WTC11 (cell line): ENCODE data around the gene RGS6.

ENCODE experiments used
- CREM ChIP-seq: sonication (generic); formaldehyde crosslinking; IDR thresholded peaks from 2 replicates; pipeline ENCODE4 v1.8.1; 2022; ENCODE audit warnings: mild to moderate bottlenecking, missing genetic modification reagents, moderate library complexity
- E2F1 ChIP-seq: sonication (generic); formaldehyde crosslinking; IDR thresholded peaks from 2 replicates; pipeline ENCODE4 v1.8.0; 2022; ENCODE audit warnings: mild to moderate bottlenecking, missing genetic modification reagents
- E2F4 ChIP-seq: sonication (generic); formaldehyde crosslinking; IDR thresholded peaks from 2 replicates; pipeline ENCODE4 v1.8.1; 2022; ENCODE audit warnings: low read depth, mild to moderate bottlenecking, moderate library complexity, missing genetic modification reagents, borderline replicate concordance
- FOXJ3 ChIP-seq: sonication (generic); formaldehyde crosslinking; IDR thresholded peaks from 2 replicates; pipeline ENCODE4 v1.9.0; 2021; ENCODE audit warnings: missing genetic modification reagents, mild to moderate bottlenecking, borderline replicate concordance
- JUN ChIP-seq: sonication (generic); formaldehyde crosslinking; IDR thresholded peaks from 2 replicates; pipeline ENCODE4 v1.8.0; 2023; ENCODE audit warnings: mild to moderate bottlenecking, missing genetic modification reagents
- MXD4 ChIP-seq: fragments of 250-450 bp; sonication (Bioruptor Pico); IDR thresholded peaks from 2 replicates; pipeline ENCODE4 v1.8.0; 2021; ENCODE audit warnings: mild to moderate bottlenecking, moderate library complexity, borderline replicate concordance
- NR3C1 ChIP-seq: sonication (generic); formaldehyde crosslinking; conservative IDR thresholded peaks from 2 replicates; pipeline ENCODE4 v1.8.1; 2023; ENCODE audit warnings: low read depth, mild to moderate bottlenecking, missing genetic modification reagents
- PRDM15 ChIP-seq: sonication (generic); formaldehyde crosslinking; IDR thresholded peaks from 2 replicates; pipeline ENCODE4 v1.8.0; 2022; ENCODE audit warnings: missing genetic modification reagents
- USF2 ChIP-seq: sonication (generic); formaldehyde crosslinking; IDR thresholded peaks from 2 replicates; pipeline ENCODE4 v1.8.1; 2023; ENCODE audit warnings: mild to moderate bottlenecking, missing genetic modification reagents, moderate library complexity
- ZNF121 ChIP-seq: sonication (generic); formaldehyde crosslinking; IDR thresholded peaks from 2 replicates; pipeline ENCODE4 v1.8.0; 2023; ENCODE audit warnings: missing genetic modification reagents
- ZNF263 ChIP-seq: sonication (generic); formaldehyde crosslinking; IDR thresholded peaks from 2 replicates; pipeline ENCODE4 v1.8.1; 2022; ENCODE audit warnings: low read depth, mild to moderate bottlenecking, moderate library complexity, missing genetic modification reagents
- TF ChIP-seq, protein P1 (sequence below): fragments of 200-600 bp; IDR thresholded peaks from 2 replicates; pipeline ENCODE4 v1.8.0; 2022; ENCODE audit warnings: antibody characterized with exemption
- TF ChIP-seq, protein P2 (sequence below): sonication (generic); formaldehyde crosslinking; IDR thresholded peaks from 2 replicates; pipeline ENCODE4 v1.8.0; 2022; ENCODE audit warnings: mild to moderate bottlenecking, missing genetic modification reagents
- TF ChIP-seq, protein P3 (sequence below): sonication (generic); formaldehyde crosslinking; IDR thresholded peaks from 2 replicates; pipeline ENCODE4 v1.8.0; 2023; ENCODE audit warnings: missing genetic modification reagents

DNA sequence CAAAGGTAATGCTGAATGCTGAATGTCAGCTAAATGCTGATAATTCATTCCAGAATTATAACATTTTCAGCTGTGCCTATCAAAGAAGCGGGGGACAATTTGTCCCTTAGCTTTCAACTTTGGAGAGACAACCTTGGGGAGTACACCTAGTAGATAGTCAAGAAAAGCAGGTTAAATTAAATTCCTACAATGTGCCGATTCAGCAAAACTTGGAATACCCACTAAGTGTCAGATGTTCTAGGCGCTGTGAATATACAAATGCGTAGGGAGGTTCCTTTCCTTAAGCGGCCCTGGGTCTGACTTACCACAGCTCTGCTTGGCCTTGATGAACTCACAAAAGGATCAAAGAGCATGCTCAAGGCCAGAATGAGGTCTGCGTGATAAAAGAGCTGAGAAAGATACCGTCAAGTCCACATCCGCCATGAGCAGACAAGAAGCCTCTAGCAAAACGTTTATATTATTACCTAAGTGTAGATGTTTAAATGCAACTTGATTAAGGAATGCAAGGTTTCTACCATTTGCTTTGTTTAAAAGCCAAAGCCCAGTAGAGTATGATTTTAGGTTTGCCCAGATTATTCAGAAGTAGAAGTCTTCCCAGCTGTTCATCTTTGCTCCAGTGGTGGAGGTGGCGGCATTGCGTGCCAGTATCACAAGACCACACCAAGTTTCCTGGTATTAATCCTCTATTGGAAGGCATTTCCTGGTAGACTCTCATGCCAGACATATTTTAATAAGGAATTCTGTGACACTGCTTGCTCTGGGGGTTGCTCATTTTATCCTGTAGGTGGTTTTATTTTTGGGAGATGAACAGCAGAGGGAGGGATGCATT lies 593.1 kb downstream of the RGS6 start:
- TF ChIP-seq JUN (CRISPR knock-in tag) (no peak), FOXJ3 (CRISPR knock-in tag) (no peak), CREM (CRISPR knock-in tag) (no peak), E2F4 (CRISPR knock-in tag) (no peak), E2F1 (CRISPR knock-in tag) (no peak), PRDM15 (CRISPR knock-in tag) (no peak), USF2 (no peak), NR3C1 (no peak), ZNF263 (CRISPR knock-in tag) (no peak), MXD4 (CRISPR knock-in tag) (no peak), ZNF121 (CRISPR knock-in tag) (no peak)
- TF ChIP-seq, protein P1, sequence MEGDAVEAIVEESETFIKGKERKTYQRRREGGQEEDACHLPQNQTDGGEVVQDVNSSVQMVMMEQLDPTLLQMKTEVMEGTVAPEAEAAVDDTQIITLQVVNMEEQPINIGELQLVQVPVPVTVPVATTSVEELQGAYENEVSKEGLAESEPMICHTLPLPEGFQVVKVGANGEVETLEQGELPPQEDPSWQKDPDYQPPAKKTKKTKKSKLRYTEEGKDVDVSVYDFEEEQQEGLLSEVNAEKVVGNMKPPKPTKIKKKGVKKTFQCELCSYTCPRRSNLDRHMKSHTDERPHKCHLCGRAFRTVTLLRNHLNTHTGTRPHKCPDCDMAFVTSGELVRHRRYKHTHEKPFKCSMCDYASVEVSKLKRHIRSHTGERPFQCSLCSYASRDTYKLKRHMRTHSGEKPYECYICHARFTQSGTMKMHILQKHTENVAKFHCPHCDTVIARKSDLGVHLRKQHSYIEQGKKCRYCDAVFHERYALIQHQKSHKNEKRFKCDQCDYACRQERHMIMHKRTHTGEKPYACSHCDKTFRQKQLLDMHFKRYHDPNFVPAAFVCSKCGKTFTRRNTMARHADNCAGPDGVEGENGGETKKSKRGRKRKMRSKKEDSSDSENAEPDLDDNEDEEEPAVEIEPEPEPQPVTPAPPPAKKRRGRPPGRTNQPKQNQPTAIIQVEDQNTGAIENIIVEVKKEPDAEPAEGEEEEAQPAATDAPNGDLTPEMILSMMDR, result no peak
- TF ChIP-seq, protein P2, sequence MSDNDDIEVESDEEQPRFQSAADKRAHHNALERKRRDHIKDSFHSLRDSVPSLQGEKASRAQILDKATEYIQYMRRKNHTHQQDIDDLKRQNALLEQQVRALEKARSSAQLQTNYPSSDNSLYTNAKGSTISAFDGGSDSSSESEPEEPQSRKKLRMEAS (CRISPR knock-in tag), result no peak
- TF ChIP-seq, protein P3, sequence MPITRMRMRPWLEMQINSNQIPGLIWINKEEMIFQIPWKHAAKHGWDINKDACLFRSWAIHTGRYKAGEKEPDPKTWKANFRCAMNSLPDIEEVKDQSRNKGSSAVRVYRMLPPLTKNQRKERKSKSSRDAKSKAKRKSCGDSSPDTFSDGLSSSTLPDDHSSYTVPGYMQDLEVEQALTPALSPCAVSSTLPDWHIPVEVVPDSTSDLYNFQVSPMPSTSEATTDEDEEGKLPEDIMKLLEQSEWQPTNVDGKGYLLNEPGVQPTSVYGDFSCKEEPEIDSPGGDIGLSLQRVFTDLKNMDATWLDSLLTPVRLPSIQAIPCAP (CRISPR knock-in tag), result no peak
